Measurements from ENCODE around the gene HCN1.

HCN1 gene

DNA sequence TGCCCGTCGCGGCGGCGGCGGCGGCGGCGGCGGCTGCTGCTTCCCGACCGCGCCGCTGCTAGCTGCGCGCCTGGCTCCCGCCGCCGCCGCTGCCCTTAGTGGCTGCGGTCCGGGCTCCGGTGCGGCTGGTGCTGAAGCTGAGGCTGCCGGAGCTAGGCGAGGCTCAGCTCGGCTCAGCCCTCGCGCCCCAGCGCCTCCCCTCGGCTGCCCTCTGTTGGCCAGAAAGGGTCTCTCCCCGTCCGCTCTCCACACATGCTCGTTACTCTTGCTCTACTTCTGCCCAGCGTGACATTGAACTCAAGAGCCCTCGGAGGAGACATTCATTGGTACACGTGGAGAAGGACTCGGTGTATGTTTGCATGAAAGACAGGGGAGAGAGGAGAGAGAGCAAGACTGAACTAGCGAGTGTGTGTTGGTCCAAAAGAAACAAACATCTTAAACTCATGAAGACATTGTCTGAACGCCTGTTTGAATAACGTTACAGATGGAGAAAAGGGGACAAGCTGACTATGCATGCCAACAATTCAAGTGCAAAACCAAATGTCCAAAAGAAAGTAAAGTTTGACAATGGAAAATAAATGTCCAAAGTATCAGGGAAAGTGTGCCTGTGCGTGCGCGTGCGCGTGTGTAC, at the start of gene HCN1:
HCN1 (minus strand) TSS at position 175 of the 631 bp plus-strand sequence.
- peak in 1 of 2 donors; percentile 5 for DNase-seq (ENCODE audit: low read depth in 1 of 2, low spot score in 1 of 2)

- no peak for DNase-seq (ENCODE audit: low read depth in 1 of 2, low spot score in 1 of 2)
Measured at GRCh38 chr5:45741110-45741509, 44.9 kb upstream of the HCN1 start.

GRCh38 chr5:45737153-45737552, 41.0 kb upstream of the HCN1 start:
- DNase-seq (ENCODE audit: low read depth in 1 of 2, low spot score in 1 of 2), result no peak

- no peak for DNase-seq (ENCODE audit: low read depth in 1 of 2, low spot score in 1 of 2)
Measured at GRCh38 chr5:45725537-45725936, 29.4 kb upstream of the HCN1 start.

DNA sequence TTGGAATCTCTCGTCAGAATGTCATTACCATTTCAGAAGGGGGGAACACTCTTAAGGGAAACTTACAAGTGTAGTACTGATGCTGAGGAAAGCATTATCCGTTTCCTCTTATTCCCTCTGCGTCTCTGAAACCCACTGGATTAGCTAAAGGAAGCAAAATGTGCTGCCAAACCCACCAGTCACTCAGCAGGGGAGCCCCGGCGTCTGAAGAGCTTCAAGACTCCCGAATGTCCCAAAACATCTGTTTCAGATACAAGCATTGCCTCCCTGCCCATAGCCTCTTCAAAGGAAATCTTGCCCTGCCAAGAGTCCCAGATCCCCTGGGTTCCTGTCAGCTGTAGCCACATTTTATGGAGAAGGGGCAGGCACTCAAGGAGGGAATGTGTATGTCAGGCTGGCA, 1.0 kb upstream of the HCN1 start:
- DNase-seq (ENCODE audit: low read depth in 1 of 2, low spot score in 1 of 2), result no peak

- no peak for DNase-seq (ENCODE audit: low read depth in 1 of 2, low spot score in 1 of 2)
Measured at GRCh38 chr5:45695804-45696156, 400 bp downstream of the HCN1 start.

- DNase-seq (ENCODE audit: low read depth in 1 of 2, low spot score in 1 of 2), result no peak
Measured at GRCh38 chr5:45694971-45695803, 993 bp downstream of the HCN1 start.

- DNase-seq (ENCODE audit: low read depth in 1 of 2, low spot score in 1 of 2), result no peak
Measured at GRCh38 chr5:45694255-45694814, 1.8 kb downstream of the HCN1 start.

GRCh38 chr5:45692481-45692880, 3.7 kb downstream of the HCN1 start:
- no peak for DNase-seq (ENCODE audit: low read depth in 1 of 2, low spot score in 1 of 2)

DNA sequence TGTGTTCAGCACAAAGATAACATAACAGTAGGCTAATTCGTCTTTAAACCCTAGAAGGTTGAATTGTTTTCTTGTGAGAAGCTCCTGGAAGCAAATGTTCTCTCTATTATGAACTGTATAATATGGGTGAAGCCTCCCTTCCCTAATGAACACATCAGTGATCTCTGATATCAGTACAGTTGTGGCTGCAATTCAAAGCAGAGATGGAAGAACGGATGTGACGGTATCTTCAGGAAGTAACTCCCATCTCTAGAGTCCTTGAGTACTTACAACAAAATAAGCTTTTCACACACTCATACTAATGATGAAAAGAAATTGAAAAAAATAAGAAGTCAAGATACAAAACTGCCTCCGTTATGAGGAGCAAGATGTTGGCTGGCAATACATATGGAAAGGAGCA, 4.5 kb downstream of the HCN1 start:
- DNase-seq (ENCODE audit: low read depth in 1 of 2, low spot score in 1 of 2), result no peak

DNA sequence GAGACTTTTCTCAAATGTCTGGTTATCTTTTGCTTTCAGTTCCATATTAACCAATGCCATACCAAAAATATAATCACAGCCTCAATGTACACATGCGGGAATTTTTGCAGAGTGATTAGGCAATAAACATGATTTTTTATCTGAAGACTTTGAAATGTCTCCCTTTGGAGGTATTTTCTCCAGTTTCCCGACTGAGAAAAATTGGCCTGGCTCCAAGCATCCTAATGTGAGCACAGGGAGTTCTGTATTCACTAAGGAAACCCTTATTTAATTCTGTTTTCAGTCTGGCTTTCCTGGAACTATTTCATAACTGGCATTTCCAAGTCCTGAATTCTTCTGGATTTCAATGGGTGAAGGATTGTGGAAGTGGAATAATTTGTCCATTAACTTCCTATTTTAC, 8.5 kb downstream of the HCN1 start:
- no peak for DNase-seq (ENCODE audit: low read depth in 1 of 2, low spot score in 1 of 2)

DNA sequence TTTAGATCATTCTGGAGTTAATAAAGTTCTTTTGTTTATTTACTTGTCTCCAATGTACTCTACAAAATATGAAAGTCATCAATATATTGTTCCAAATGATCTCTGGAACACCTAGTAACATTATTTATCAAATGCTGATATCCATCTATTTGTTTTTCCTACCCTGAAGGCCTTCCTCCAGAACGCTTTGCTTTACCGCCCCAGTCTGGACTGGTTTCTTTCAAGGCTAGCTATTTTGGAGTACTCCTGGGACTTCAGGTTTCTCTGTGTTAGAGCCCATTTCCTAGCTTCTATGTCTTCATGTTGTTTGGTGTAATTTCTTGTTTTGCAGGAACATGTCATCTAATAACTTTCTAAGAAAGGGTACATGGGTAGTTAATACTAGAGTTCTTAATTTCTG, 9.6 kb downstream of the HCN1 start:
- DNase-seq (ENCODE audit: low read depth in 1 of 2, low spot score in 1 of 2), result no peak

DNA sequence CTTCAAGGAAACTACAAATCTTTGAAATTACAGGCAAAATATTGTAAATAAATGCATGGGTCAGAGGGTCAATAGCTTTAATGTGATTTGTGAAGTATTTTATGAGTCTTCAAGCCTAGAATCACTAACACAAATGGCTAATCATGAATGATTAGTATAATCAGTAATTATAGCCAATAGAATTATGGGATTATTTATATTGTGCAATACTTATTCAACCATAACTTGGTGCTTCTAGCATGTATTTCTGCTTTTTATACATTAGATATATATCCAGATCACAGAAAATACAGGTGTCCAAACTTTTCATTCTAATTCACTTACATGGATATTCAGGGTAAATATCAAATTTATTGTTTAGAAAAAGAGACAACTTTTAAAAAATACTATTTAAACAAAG, 12.1 kb downstream of the HCN1 start:
- no peak for DNase-seq (ENCODE audit: low read depth in 1 of 2, low spot score in 1 of 2)

GRCh38 chr5:45680950-45681349, 15.2 kb downstream of the HCN1 start:
- DNase-seq (ENCODE audit: low read depth in 1 of 2, low spot score in 1 of 2), result no peak

DNA sequence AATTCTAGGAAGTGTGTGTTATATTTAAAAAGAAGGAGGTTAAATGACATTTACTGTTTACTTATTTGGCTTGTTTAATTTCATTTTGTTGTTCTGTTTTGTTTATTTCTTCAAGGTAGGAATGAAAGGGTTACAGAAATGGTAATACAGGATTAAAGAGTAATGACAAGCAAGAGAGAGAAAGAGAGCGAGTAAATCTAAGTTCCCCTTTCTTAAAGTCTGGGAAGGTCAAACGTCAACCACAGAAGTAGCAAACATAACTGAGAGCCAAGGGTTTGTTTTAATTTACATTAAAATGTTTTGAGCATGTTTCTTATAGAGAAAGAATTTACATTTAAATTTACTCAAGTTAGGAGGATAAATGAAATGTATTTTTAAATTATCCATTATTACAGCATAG, 18.7 kb downstream of the HCN1 start:
- no peak for DNase-seq (ENCODE audit: low read depth in 1 of 2, low spot score in 1 of 2)

GRCh38 chr5:45672271-45672670, 23.9 kb downstream of the HCN1 start:
- no peak for DNase-seq (ENCODE audit: low read depth in 1 of 2, low spot score in 1 of 2)

- DNase-seq (ENCODE audit: low read depth in 1 of 2, low spot score in 1 of 2), result no peak
Measured at GRCh38 chr5:45648744-45649143, 47.4 kb downstream of the HCN1 start.

DNA sequence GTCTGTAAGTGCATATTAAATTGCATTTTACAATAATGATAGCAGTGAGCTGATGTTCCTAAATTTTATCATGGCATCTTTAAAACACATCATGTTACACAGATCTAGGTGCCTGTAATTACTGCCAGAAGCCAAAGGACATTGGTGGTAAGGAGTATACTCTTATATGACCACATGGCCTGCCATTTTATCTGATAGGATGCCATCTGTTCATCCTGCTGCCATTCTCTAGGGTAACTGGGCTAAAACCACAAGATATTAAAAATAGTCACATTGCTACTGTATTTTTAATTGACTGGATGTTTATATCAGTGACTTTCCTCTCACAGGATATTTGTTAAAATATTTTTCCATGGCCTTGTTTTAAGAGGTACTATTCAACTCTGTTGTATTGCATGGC, 53.1 kb downstream of the HCN1 start:
- DNase-seq (ENCODE audit: low read depth in 1 of 2, low spot score in 1 of 2), result no peak

- no peak for DNase-seq (ENCODE audit: low read depth in 1 of 2, low spot score in 1 of 2)
Measured at GRCh38 chr5:45642370-45642769, 53.8 kb downstream of the HCN1 start.

DNA sequence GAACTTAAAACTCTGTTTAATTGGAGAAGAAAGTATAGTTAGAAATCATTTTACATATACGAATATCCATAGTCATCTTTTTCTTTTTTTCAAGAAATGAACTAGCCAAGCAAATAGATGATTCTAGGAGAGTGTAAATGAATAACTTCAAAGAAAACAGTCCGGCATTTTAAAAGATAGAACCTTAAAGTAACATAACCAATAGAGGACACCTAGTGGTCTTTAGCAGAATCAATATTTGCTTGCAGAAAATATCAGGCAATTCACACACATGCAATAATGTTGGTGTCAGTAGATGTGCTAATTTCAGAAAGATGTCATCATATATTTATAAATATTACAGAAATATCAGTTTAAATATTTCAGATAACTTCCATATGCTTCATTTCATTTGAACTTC, 57.1 kb downstream of the HCN1 start:
- no peak for DNase-seq (ENCODE audit: low read depth in 1 of 2, low spot score in 1 of 2)

- no peak for DNase-seq (ENCODE audit: low read depth in 1 of 2, low spot score in 1 of 2)
Measured at GRCh38 chr5:45627076-45627656, 69.0 kb downstream of the HCN1 start.

- DNase-seq (ENCODE audit: low read depth in 1 of 2, low spot score in 1 of 2), result no peak
Measured at GRCh38 chr5:45623832-45624231, 72.3 kb downstream of the HCN1 start.

Measured in stimulated activated CD4-positive, alpha-beta T cell treated with anti-CD3 and anti-CD28 coated beads, Interleukin-15, amount 100 ng/mL, for 1 hour (primary cell).